ENCODE measurements around the gene SSBP2. TPM values are rescaled to one million over a fixed set of nuclear protein-coding genes. Genes with fewer than 3 reads are reported as not detected.

Gene SSBP2
- total RNA-seq, 2 donors from 2014 or later = 25.1 to 26.9 TPM

DNA sequence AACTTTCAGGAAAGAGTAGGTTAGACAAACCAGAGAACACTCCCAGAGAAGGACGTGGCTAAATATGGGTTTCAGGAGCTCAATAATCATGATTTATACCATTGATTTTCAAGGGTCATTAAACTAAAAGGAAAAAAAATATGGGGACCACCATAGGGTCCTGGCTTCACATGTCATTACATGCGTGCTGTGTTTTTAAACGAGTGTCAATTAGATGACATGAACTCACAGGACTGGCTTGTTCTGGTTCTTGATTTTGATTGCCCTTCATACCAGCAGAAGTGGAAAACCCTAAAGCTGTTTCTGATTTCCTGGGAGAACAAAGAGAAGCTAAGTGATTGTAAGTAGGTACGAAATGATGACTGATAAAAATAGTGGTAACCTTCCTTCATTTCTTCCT lies 362.7 kb downstream of the SSBP2 start:
- WGBS = 84% methylated on average over 4 of the region's 4 CpGs
- no peak for DNase-seq (ENCODE audit: low spot score)
- H3K4me1 ChIP-seq (replicated peaks) = no peaks in the 10 kb centered on the region
- H3K27me3 ChIP-seq (replicated peaks; ENCODE audit: insufficient read depth) = no peaks in the 10 kb centered on the region
- H3K4me3 ChIP-seq = no peak overlapping the region
- H3K9me3 ChIP-seq = no peaks in the 10 kb centered on the region
- intact Hi-C loops (cut with DNase I) = no loop called here
- H3K36me3 ChIP-seq = no peaks in the 10 kb centered on the region
- no peak overlapping the region for H3K27ac ChIP-seq
- TF ChIP-seq POLR2AphosphoS5 (IDR thresholded peaks at IDR 0.05) (no peak), POLR2A (IDR thresholded peaks at IDR 0.05) (no peak)
- TF ChIP-seq, protein P1, sequence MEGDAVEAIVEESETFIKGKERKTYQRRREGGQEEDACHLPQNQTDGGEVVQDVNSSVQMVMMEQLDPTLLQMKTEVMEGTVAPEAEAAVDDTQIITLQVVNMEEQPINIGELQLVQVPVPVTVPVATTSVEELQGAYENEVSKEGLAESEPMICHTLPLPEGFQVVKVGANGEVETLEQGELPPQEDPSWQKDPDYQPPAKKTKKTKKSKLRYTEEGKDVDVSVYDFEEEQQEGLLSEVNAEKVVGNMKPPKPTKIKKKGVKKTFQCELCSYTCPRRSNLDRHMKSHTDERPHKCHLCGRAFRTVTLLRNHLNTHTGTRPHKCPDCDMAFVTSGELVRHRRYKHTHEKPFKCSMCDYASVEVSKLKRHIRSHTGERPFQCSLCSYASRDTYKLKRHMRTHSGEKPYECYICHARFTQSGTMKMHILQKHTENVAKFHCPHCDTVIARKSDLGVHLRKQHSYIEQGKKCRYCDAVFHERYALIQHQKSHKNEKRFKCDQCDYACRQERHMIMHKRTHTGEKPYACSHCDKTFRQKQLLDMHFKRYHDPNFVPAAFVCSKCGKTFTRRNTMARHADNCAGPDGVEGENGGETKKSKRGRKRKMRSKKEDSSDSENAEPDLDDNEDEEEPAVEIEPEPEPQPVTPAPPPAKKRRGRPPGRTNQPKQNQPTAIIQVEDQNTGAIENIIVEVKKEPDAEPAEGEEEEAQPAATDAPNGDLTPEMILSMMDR (IDR thresholded peaks at IDR 0.05) = no peak

DNA sequence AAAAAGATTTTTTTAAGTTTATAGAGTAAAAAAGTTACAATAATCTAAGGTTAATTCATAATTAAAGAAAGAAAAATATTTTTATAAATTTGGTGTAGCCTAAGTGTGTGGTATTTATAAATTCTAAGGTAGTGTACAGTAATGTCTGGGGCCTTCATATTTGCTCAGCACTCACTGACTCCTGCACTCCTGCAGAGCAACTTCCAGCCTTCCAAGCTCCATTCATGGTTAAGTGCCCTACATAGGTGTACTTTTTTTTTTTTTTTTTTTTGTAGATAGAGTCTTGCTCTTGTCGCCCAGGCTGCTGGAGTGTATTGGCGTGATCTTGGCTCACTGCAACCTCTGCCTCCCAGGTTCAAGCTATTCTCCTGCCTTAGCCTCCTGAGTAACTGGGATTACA lies 367.0 kb downstream of the SSBP2 start:
- TF ChIP-seq POLR2AphosphoS5 (IDR thresholded peaks at IDR 0.05) (no peak), POLR2A (IDR thresholded peaks at IDR 0.05) (no peak)
- TF ChIP-seq, protein P1 (IDR thresholded peaks at IDR 0.05) = no peak
- intact Hi-C loops (cut with DNase I) = no loop called here
- H3K4me1 ChIP-seq (replicated peaks) = no peaks in the 10 kb centered on the region
- H3K27ac ChIP-seq = no peak overlapping the region
- no peak overlapping the region for H3K4me3 ChIP-seq
- DNase-seq (ENCODE audit: low spot score) = no peak
- H3K36me3 ChIP-seq = no peaks in the 10 kb centered on the region
- WGBS = 88% methylated on average over 2 of the region's 2 CpGs
- no peaks in the 10 kb centered on the region for H3K27me3 ChIP-seq (replicated peaks; ENCODE audit: insufficient read depth)
- H3K9me3 ChIP-seq = no peaks in the 10 kb centered on the region

DNA sequence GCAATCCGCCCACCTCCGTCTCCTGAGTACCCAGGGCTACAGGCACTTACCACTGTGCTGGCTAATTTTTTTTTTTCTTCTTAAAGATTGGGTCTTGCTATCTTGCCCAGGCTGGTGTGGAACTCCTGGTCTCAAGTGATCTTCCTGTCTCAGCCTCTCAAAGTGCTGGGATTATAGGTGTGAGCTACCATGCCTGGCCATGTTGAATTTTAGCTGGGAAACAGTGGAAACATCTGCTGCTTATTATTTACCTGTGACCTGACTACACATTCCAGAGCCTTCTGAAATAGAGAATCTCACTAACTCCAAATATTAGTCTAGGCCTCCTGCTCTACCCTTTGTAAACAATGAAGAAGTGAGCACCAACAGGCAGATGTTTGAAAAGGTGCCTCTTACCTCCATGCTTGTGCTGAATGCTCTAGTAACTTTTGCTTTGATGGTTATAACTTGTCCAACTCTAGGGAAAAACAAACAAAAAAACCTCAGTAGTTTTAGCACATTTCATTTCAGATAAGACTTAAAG lies 379.5 kb downstream of the SSBP2 start:
- Histone ChIP-seq H3K4me3 (no peak overlapping the region), H3K36me3 (no peaks in the 10 kb centered on the region), H3K27ac (no peak overlapping the region), H3K27me3 (replicated peaks; ENCODE audit: insufficient read depth) (no peaks in the 10 kb centered on the region), H3K9me3 (no peaks in the 10 kb centered on the region), H3K4me1 (replicated peaks) (no peaks in the 10 kb centered on the region)
- intact Hi-C loops (cut with DNase I) = no loop called here
- 98% methylated on average over 2 of the region's 2 CpGs for WGBS
- TF ChIP-seq POLR2AphosphoS5 (IDR thresholded peaks at IDR 0.05) (no peak), POLR2A (IDR thresholded peaks at IDR 0.05) (no peak)
- TF ChIP-seq, protein P1 (IDR thresholded peaks at IDR 0.05) = no peak
- DNase-seq (ENCODE audit: low spot score) = no peak

DNA sequence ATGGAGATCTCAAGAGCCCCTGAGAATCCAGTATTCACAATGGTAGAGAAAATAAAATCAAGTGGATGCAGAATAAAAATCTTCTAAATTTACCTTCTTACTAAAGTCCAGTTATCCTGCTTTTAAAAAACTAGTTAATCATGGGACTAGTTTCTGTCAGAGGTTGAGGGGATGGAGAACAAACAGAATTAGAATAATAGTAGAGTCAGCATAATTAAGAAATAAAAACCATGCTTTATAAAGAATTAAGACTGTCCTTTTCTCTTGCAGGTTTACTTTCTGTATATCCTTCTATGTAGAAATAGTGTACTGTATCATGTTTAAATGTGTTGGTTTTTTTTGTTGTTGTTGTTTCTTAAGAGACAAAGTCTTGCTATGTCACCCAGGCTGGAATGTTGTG lies 380.0 kb downstream of the SSBP2 start:
- Histone ChIP-seq H3K27ac (no peak overlapping the region), H3K27me3 (replicated peaks; ENCODE audit: insufficient read depth) (no peaks in the 10 kb centered on the region), H3K4me1 (replicated peaks) (no peaks in the 10 kb centered on the region), H3K36me3 (no peaks in the 10 kb centered on the region), H3K4me3 (no peak overlapping the region), H3K9me3 (no peaks in the 10 kb centered on the region)
- intact Hi-C loops (cut with DNase I) = no loop called here
- DNase-seq (ENCODE audit: low spot score) = no peak
- TF ChIP-seq POLR2AphosphoS5 (IDR thresholded peaks at IDR 0.05) (no peak), POLR2A (IDR thresholded peaks at IDR 0.05) (no peak)
- TF ChIP-seq, protein P1 (IDR thresholded peaks at IDR 0.05) = no peak

DNA sequence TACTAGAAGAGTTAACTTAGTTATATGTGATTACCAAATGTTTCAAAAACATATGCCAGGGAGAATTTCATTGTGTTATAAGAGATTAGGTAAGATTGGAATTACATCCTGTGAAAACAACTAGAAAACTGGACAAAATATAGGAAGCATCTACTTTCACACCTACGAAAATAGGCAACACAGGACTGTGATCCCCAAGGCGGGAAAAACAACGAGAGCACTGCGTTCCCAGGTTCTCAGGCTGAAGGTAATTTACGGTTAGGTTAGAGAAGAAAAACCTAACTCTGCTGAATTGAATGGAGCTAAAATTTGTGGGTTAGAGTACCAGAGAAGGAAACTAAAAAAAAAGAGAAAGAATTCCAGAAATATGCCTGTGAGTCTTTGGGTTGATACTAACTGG lies 385.4 kb downstream of the SSBP2 start:
- Histone ChIP-seq H3K4me3 (no peak overlapping the region), H3K27ac (no peak overlapping the region), H3K36me3 (no peaks in the 10 kb centered on the region), H3K27me3 (replicated peaks; ENCODE audit: insufficient read depth) (no peaks in the 10 kb centered on the region), H3K4me1 (replicated peaks) (no peaks in the 10 kb centered on the region), H3K9me3 (no peaks in the 10 kb centered on the region)
- no peak for DNase-seq (ENCODE audit: low spot score)
- WGBS = 89% methylated on average over 5 of the region's 5 CpGs
- intact Hi-C loops (cut with DNase I) = no loop called here
- no peak for TF ChIP-seq POLR2A (IDR thresholded peaks at IDR 0.05)
- TF ChIP-seq, protein P1 (IDR thresholded peaks at IDR 0.05) = no peak
- TF ChIP-seq POLR2AphosphoS5 (IDR thresholded peaks at IDR 0.05) = no peak

Data from prostate gland (tissue), 2 donors.